GM12891 (cell line): ENCODE results near the gene KLF3.

Source experiments
- PAX5 ChIP-seq: IDR thresholded peaks from 2 replicates; pipeline ENCODE4 v1.6.1; 2011; ENCODE audit warnings: low read length, moderate library complexity, mild to moderate bottlenecking; ENCODE audit not compliant: insufficient read depth, severe bottlenecking
- POLR2A ChIP-seq: IDR thresholded peaks from 2 replicates; pipeline ENCODE4 v1.6.1; 2011; ENCODE audit warnings: low read depth, low read length, control low read depth
- POLR2AphosphoS5 ChIP-seq: IDR thresholded peaks from 2 replicates; pipeline ENCODE4 v1.6.1; 2011; ENCODE audit warnings: low read depth, low read length, control low read depth
- POU2F2 ChIP-seq: IDR thresholded peaks from 2 replicates; pipeline ENCODE4 v1.6.1; 2011; ENCODE audit warnings: low read depth, mild to moderate bottlenecking, control low read depth, low read length, moderate library complexity
- SPI1 ChIP-seq: IDR thresholded peaks from 2 replicates; pipeline ENCODE4 v1.6.1; 2011; ENCODE audit warnings: low read depth, low read length, control low read depth
- TAF1 ChIP-seq: IDR thresholded peaks from 2 replicates; pipeline ENCODE4 v1.6.1; 2011; ENCODE audit warnings: low read depth, low read length, control low read depth

GRCh38 chr4:38670109-38670901, 6.3 kb downstream of the KLF3 start:
- TF ChIP-seq TAF1 (no peak), POU2F2 (no peak), POLR2A (no peak), POLR2AphosphoS5 (no peak), SPI1 (no peak), PAX5 (no peak)
